AG04450 (cell line): ENCODE data around the gene TMEM54. TPM values are rescaled to one million over a fixed set of nuclear protein-coding genes. Genes with fewer than 3 reads are reported as not detected.

ENCODE experiments used
- CTCF ChIA-PET: fragments of 300-600, 350-600 bp; formaldehyde crosslinking; extraction: SDS; loops from one replicate; lab custom pipeline; 2022; ENCODE audit warnings: antibody characterized with exemption, inconsistent platforms; lab: Charles Lee
- POLR2A ChIA-PET: fragments of 350-600 bp; formaldehyde crosslinking; extraction: SDS; loops from one replicate; lab custom pipeline; 2021; ENCODE audit warnings: antibody characterized with exemption, inconsistent platforms; lab: Yijun Ruan, JAX
- DNase-seq: peaks from one replicate; pipeline ENCODE4 v3.0.0-alpha.2; 2011; ENCODE audit warnings: low read depth, low spot score
- H3K27ac ChIP-seq: one replicate; pipeline ENCODE4 v1.5.1; 2012; ENCODE audit warnings: low read depth, low read length, control low read depth
- H3K27me3 ChIP-seq: one replicate; pipeline ENCODE4 v1.6.0; 2012; ENCODE audit warnings: low read length; ENCODE audit not compliant: control insufficient read depth, insufficient read depth
- H3K4me3 ChIP-seq: 2 replicates; pipeline ENCODE4 v1.5.1; 2011; ENCODE audit warnings: mild to moderate bottlenecking, low read depth, low read length, control low read depth
- H3K9me3 ChIP-seq: 2 replicates; pipeline ENCODE4 v1.5.1; 2012; ENCODE audit warnings: low read length; ENCODE audit not compliant: control insufficient read depth, insufficient read depth
- CTCF ChIP-seq: IDR thresholded peaks from 2 replicates; pipeline ENCODE4 v1.5.1; 2011; ENCODE audit warnings: low read depth, low read length, control low read depth, inconsistent platforms
- polyA plus RNA-seq: library from polyadenylated mRNA; depleted of rRNA; stranded (reverse); fragments of >200 nt; gene quantifications from 2 replicates; pipeline ENCODE4 v1.2.3, GENCODE V29; 2011

TMEM54 gene
- polyA plus RNA-seq, 1 experiment = 28.6 TPM

GRCh38 chr1:32871364-32872191 is 29.6 kb downstream of the TMEM54 start:
- H3K27me3 ChIP-seq = peaks cover 12% of the 10 kb centered on the region
- no peak for DNase-seq
- POLR2A ChIA-PET = interaction anchor here (0.7 kb wide), 1 partner anchor 54 kb away, joined by 3 read pairs; the partner anchor contains the start of genes S100PBP and YARS1
- H3K9me3 ChIP-seq = no peaks in the 10 kb centered on the region
- CTCF ChIA-PET = interaction anchor here (0.6 to 2.2 kb wide), 23 partner anchors 8 to 470 kb away, joined by 3 to 11 read pairs (median 3); partner anchors contain the start of gene HPCA
- no peak overlapping the region for H3K27ac ChIP-seq
- peak overlapping the region; percentile 46; the same call in 1 of the 2 replicates for H3K4me3 ChIP-seq
- TF ChIP-seq CTCF = no peak

- Histone ChIP-seq H3K27ac (no peak within 1 kb of the TSS), H3K9me3 (no peaks in the 10 kb centered on the region), H3K27me3 (peaks cover 12% of the 10 kb centered on the region), H3K4me3 (peak within 1 kb of the TSS; percentile 46)
- TF ChIP-seq CTCF = no peak
- ChIA-PET POLR2A (interaction anchor here (0.7 kb wide), 1 partner anchor 53 kb away, joined by 3 read pairs; the partner anchor contains the start of genes S100PBP and YARS1), CTCF (interaction anchor here (0.7 to 2.2 kb wide), 12 partner anchors 7 to 469 kb away, joined by 3 to 11 read pairs (median 4); partner anchors contain the start of gene HPCA)
- no peak for DNase-seq
These were observed 30.4 kb downstream of the TMEM54 start, which contains the start of gene FNDC5 for GRCh38 chr1:32870615-32871363. Gene FNDC5, minus strand, starts transcription at chr1:32870912.

- DNase-seq = no peak
- no peak for TF ChIP-seq CTCF
- no peaks in the 10 kb centered on the region for H3K9me3 ChIP-seq
- H3K27ac ChIP-seq = no peak overlapping the region
- ChIA-PET CTCF (interaction anchor here (1.4 to 2.2 kb wide), 2 partner anchors 23 to 215 kb away, joined by 3 to 11 read pairs; no protein-coding TSS in a partner anchor), POLR2A (no interaction called here)
- H3K4me3 ChIP-seq = peak overlapping the region; percentile 32
- peaks cover 12% of the 10 kb centered on the region for H3K27me3 ChIP-seq
These were observed 31.1 kb downstream of the TMEM54 start for GRCh38 chr1:32869923-32870614.

- no peak for TF ChIP-seq CTCF
- CTCF ChIA-PET = no interaction called here
- POLR2A ChIA-PET = no interaction called here
- Histone ChIP-seq H3K9me3 (no peaks in the 10 kb centered on the region), H3K27me3 (peaks cover 12% of the 10 kb centered on the region), H3K4me3 (no peak overlapping the region), H3K27ac (no peak overlapping the region)
- DNase-seq = no peak
These were observed 32.3 kb downstream of the TMEM54 start for GRCh38 chr1:32868806-32869455.
